Measurements from ENCODE around the gene BRIP1. TPM values are rescaled to one million over a fixed set of nuclear protein-coding genes. Genes with fewer than 3 reads are reported as not detected.

The BRIP1 gene
- total RNA-seq, 4 donors from 2014 or later, result 1.0 to 13.0 TPM; not detected in 2

DNA sequence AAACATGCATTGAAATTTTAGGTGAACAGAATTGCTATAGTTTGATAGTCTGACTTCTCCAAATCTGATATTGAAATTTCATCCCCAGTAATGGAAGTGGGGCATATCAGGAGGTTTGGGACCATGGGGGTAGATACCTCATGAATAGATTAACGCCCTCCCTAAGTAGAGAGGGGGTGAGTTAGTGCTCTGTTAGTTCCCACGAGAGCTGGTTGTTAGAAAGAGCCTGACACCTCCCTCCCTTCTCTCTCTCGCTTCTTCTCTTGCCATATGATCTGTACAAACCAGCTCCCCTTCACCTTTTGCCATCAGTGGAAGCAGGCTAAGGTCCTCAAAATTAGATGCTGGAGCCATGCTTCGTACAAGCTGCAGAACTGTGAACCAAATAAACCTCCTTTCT is 78.8 kb downstream of the BRIP1 start:
- intact Hi-C loops (cut with DNase I; ENCODE audit: low total_unique reads), result no loop called here
- TF ChIP-seq, protein P1, sequence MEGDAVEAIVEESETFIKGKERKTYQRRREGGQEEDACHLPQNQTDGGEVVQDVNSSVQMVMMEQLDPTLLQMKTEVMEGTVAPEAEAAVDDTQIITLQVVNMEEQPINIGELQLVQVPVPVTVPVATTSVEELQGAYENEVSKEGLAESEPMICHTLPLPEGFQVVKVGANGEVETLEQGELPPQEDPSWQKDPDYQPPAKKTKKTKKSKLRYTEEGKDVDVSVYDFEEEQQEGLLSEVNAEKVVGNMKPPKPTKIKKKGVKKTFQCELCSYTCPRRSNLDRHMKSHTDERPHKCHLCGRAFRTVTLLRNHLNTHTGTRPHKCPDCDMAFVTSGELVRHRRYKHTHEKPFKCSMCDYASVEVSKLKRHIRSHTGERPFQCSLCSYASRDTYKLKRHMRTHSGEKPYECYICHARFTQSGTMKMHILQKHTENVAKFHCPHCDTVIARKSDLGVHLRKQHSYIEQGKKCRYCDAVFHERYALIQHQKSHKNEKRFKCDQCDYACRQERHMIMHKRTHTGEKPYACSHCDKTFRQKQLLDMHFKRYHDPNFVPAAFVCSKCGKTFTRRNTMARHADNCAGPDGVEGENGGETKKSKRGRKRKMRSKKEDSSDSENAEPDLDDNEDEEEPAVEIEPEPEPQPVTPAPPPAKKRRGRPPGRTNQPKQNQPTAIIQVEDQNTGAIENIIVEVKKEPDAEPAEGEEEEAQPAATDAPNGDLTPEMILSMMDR (IDR thresholded peaks at IDR 0.05), result no peak
- TF ChIP-seq POLR2A (IDR thresholded peaks at IDR 0.05), result no peak

DNA sequence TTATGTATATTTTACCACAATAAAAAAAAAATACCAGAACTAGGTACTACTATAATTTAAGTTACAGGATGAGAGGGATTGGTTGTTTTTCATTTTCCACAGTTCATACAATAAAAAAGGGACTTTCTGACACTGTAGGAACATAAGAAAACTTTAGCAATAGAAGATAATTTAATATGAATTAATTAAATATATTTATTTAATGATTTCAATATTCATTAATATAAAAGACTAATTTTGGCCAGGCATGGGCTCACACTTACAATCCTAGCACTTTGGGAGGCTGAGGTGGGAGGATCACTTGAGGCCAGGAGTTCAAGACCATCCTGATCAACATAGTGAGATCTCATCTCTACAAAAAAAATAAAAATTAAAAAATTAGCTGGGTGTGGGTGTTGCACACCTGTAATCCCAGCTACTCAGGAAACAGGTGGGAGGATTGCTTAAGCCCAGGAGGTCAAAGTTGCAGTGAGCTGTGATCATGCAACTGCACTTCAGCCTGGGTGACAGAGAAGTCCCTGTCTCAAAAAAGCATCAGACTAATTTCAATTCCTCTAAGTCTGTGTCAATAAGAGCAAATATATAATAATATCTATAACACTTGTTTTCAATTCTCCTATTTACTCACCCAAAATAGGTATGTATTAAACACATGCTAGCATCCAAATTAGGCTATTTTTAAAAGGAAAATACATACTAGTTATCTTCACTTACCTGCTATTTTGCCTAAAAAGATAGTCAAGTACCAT is 79.6 kb downstream of the BRIP1 start:
- no peak for DNase-seq
- H3K4me3 ChIP-seq, result no peak overlapping the region
- no peaks in the 10 kb centered on the region for H3K27me3 ChIP-seq
- H3K4me1 ChIP-seq, result no peaks in the 10 kb centered on the region
- no peak overlapping the region for H3K27ac ChIP-seq
- TF ChIP-seq, protein P1 (IDR thresholded peaks at IDR 0.05), result no peak
- no peak for TF ChIP-seq POLR2A (IDR thresholded peaks at IDR 0.05)
- H3K9me3 ChIP-seq, result no peaks in the 10 kb centered on the region
- intact Hi-C loops (cut with DNase I; ENCODE audit: low total_unique reads), result no loop called here
- H3K36me3 ChIP-seq, result no peaks in the 10 kb centered on the region

More for the DNA sequence above, 78.8 kb downstream of the BRIP1 start:
- no peaks in the 10 kb centered on the region for H3K9me3 ChIP-seq
- DNase-seq, result no peak
- H3K4me3 ChIP-seq, result no peak overlapping the region
- no peaks in the 10 kb centered on the region for H3K4me1 ChIP-seq
- H3K27me3 ChIP-seq, result no peaks in the 10 kb centered on the region
- H3K36me3 ChIP-seq, result no peaks in the 10 kb centered on the region
- no peak overlapping the region for H3K27ac ChIP-seq

DNA sequence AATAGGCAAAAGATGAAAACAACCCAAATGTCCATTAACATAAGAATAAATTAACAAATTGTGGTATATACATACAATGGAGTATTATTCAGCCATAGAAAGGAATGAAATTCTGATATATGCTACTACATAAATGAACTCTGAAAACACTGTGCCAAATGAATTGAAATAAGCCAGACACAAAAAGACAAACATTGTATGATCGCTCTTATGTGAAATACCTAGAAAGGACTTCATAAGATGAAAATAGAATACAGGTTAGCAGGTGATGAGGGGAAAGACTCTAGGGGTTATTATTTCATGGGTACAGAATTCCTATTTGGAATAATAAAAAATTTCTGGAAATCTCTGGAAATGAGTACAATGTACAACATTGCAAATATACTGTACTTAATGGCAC is 80.2 kb downstream of the BRIP1 start:
- TF ChIP-seq POLR2A (IDR thresholded peaks at IDR 0.05), result no peak
- TF ChIP-seq, protein P1 (IDR thresholded peaks at IDR 0.05), result no peak
- Histone ChIP-seq H3K27me3 (no peaks in the 10 kb centered on the region), H3K4me3 (no peak overlapping the region), H3K27ac (no peak overlapping the region), H3K9me3 (no peaks in the 10 kb centered on the region), H3K36me3 (no peaks in the 10 kb centered on the region), H3K4me1 (no peaks in the 10 kb centered on the region)
- no peak for DNase-seq
- intact Hi-C loops (cut with DNase I; ENCODE audit: low total_unique reads), result no loop called here

DNA sequence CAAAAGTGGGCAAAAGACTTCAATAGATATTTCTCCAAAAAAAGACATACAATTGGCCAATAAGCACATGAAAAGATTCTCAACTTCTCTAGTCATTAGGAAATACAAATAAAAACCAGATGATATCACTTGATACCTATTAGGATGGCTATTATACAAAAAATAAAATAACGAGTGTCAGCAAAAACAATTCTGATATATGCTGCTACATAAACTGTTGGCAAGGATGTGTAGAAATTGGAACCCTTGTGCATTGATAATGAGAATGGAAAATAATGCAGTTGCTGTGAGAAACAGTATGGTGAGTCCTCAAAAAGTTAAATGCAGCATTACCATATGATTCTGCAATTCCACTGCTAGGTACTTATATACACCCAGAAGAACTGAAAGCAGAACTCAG is 80.6 kb downstream of the BRIP1 start:
- Histone ChIP-seq H3K36me3 (no peaks in the 10 kb centered on the region), H3K9me3 (no peaks in the 10 kb centered on the region), H3K27ac (no peak overlapping the region), H3K27me3 (no peaks in the 10 kb centered on the region), H3K4me3 (no peak overlapping the region), H3K4me1 (no peaks in the 10 kb centered on the region)
- intact Hi-C loops (cut with DNase I; ENCODE audit: low total_unique reads), result no loop called here
- no peak for DNase-seq
- TF ChIP-seq, protein P1 (IDR thresholded peaks at IDR 0.05), result no peak
- no peak for TF ChIP-seq POLR2A (IDR thresholded peaks at IDR 0.05)

DNA sequence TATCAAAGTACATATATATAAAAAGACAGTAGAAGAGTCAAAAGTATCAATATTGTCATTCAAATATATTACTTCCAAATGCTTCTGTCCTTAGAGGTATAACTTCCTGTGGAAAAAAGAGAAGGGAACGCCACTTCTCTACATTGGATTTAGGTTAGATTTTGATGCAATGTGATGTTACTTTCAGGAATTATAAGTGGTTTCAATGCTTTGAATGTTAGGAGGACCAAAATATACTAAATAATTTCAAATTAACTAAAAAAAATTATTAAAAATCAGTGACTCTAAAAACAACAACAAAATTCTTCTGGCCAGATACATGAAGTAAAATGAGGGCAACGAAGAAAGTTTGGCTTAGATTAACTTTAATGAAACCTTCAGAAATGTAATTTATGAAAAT is 88.0 kb downstream of the BRIP1 start:
- no peaks in the 10 kb centered on the region for H3K36me3 ChIP-seq
- no peak overlapping the region for H3K27ac ChIP-seq
- TF ChIP-seq, protein P1 (IDR thresholded peaks at IDR 0.05), result no peak
- TF ChIP-seq POLR2A (IDR thresholded peaks at IDR 0.05), result no peak
- DNase-seq, result no peak
- H3K9me3 ChIP-seq, result no peaks in the 10 kb centered on the region
- no peak overlapping the region for H3K4me3 ChIP-seq
- no peaks in the 10 kb centered on the region for H3K4me1 ChIP-seq
- H3K27me3 ChIP-seq, result no peaks in the 10 kb centered on the region
- intact Hi-C loops (cut with DNase I; ENCODE audit: low total_unique reads), result no loop called here

All from uterus (tissue), 4 donors.